K562 (cell line): ENCODE measurements around the gene DAB2. TPM values are rescaled to one million over a fixed set of nuclear protein-coding genes. Genes with fewer than 3 reads are reported as not detected.

Experiments
- E2F8 ChIP-seq: fragments of 450-650 bp; IDR thresholded peaks from 2 replicates; pipeline ENCODE4 v1.7.1; 2018; ENCODE audit warnings: mild to moderate bottlenecking, low read depth; ENCODE audit not compliant: partially characterized antibody
- EHMT2 ChIP-seq: fragments of 450-650 bp; IDR thresholded peaks from 2 replicates; pipeline ENCODE4 v1.6.1; 2018; ENCODE audit warnings: antibody characterized with exemption
- ETS2 ChIP-seq: IDR thresholded peaks from 2 replicates; pipeline ENCODE4 v1.6.1; 2016; ENCODE audit warnings: borderline replicate concordance, missing genetic modification characterization, mild to moderate bottlenecking, moderate library complexity, missing compliant biosample characterization; ENCODE audit not compliant: poor library complexity, severe bottlenecking
- HES1 ChIP-seq: fragments of 450-650 bp; IDR thresholded peaks from 2 replicates; pipeline ENCODE4 v1.6.1; 2016; ENCODE audit warnings: low read depth, mild to moderate bottlenecking, moderate library complexity
- ID3 ChIP-seq, 2 experiments: fragments of 250-450 bp in 1 of 2; fragments of 450-650 bp in 1 of 2; sonication (Bioruptor Pico) in 1 of 2; IDR thresholded peaks; 2 replicates each; pipeline versions ENCODE4 v1.6.1 to v1.8.0; 2016 to 2021; ENCODE audit warnings: mild to moderate bottlenecking in 2 of 2, moderate library complexity in 2 of 2, missing compliant biosample characterization in 1 of 2, missing genetic modification characterization in 1 of 2
- MED1 ChIP-seq: sonication (generic); formaldehyde crosslinking; IDR thresholded peaks from 2 replicates; pipeline ENCODE4 v1.8.1; 2023; ENCODE audit warnings: missing genetic modification reagents, borderline replicate concordance
- MTA3 ChIP-seq: fragments of 450-650 bp; formaldehyde crosslinking; IDR thresholded peaks from 2 replicates; pipeline ENCODE4 v1.6.1; 2017; ENCODE audit warnings: mild to moderate bottlenecking, borderline replicate concordance
- NELFE ChIP-seq: IDR thresholded peaks from 2 replicates; pipeline ENCODE4 v1.6.1; 2011; ENCODE audit warnings: mild to moderate bottlenecking; ENCODE audit not compliant: insufficient read depth, insufficient read length
- NEUROD1 ChIP-seq: fragments of 150-350 bp; IDR thresholded peaks from 2 replicates; pipeline ENCODE4 v1.6.1; 2014; ENCODE audit warnings: borderline replicate concordance, low read length, low read depth; ENCODE audit not compliant: partially characterized antibody
- NFIC ChIP-seq: fragments of 450-650 bp; IDR thresholded peaks from 2 replicates; pipeline ENCODE4 v1.6.1; 2017; ENCODE audit warnings: mild to moderate bottlenecking, inconsistent platforms
- RBM22 ChIP-seq: fragments of 200-400 bp; formaldehyde crosslinking; IDR thresholded peaks from 2 replicates; pipeline ENCODE4 v1.6.1; 2018; ENCODE audit warnings: low read length, low read depth; ENCODE audit not compliant: poor library complexity, severe bottlenecking
- RERE ChIP-seq: sonication (generic); formaldehyde crosslinking; IDR thresholded peaks from 2 replicates; pipeline ENCODE4 v1.8.0; 2023; ENCODE audit warnings: missing genetic modification reagents, mild to moderate bottlenecking, borderline replicate concordance
- ZBTB9 ChIP-seq: fragments of 450-650 bp; formaldehyde crosslinking; IDR thresholded peaks from 2 replicates; pipeline ENCODE4 v1.4.0; 2020; ENCODE audit warnings: mild to moderate bottlenecking, moderate library complexity
- ZNF584 ChIP-seq: fragments of 200-800 bp; sonication (Bioruptor generic); IDR thresholded peaks from 2 replicates; pipeline ENCODE4 v1.6.1; 2016; ENCODE audit warnings: low read depth, mild to moderate bottlenecking, missing genetic modification characterization, missing compliant biosample characterization
- polyA plus RNA-seq, 8 experiments: library from polyadenylated mRNA; depleted of rRNA in 4 of 8; stranded (reverse) in 5 of 8; unstranded in 3 of 8; fragments of >200 nt; fragmentation: Nextera tagmentation in 2 of 8; fragmentation: Illumina TruSeq in 1 of 8; extraction: Ambion mirVana in 2 of 8; extraction: Trizol in 1 of 8; gene quantifications; 2 replicates each; pipeline versions ENCODE4 v1.2.1 to v1.2.3, GENCODE V29; 2011 to 2014; ENCODE audit warnings: inconsistent platforms in 1 of 8, missing spikeins in 1 of 8
- total RNA-seq, 7 experiments: library from RNA; depleted of rRNA in 6 of 7; stranded (reverse); fragments of >200 nt in 6 of 7; fragmentation: Illumina TruSeq in 2 of 7; extraction: Trizol in 2 of 7; gene quantifications; 2 replicates each; pipeline versions ENCODE4 v1.2.1 to v1.2.3, GENCODE V29; 2011 to 2021; ENCODE audit warnings: low replicate concordance in 1 of 7

DAB2 gene
- total and polyA plus RNA-seq, 9 of the 15 experiments (the other 6 are each of a cell fraction or from before 2014, with no cell fraction given), result 6.6 to 29.9 (median 24.1) TPM

GRCh38 chr5:39424736-39425637 is at the start of gene DAB2 (continued):
- TF ChIP-seq E2F8 (no peak), RERE (CRISPR knock-in tag) (no peak), EHMT2 (no peak), ZNF584 (CRISPR knock-in tag) (no peak), NFIC (peak; percentile 59), NEUROD1 (peak; percentile 68), MTA3 (peak; percentile 98), RBM22 (peak; percentile 70), NELFE (peak; percentile 25), MED1 (no peak), ETS2 (no peak), ID3 (CRISPR knock-in tag; IDR thresholded peaks at IDR 0.05) (no peak), ID3 (tag; IDR thresholded peaks at IDR 0.05) (0 out of 2 replicates have a peak, but pooled peaks have one; percentile 23), HES1 (peak; percentile 68; the same call in 1 of the 2 replicates), ZBTB9 (CRISPR knock-in tag) (no peak)
